WERI-Rb-1 (cell line): Measurements from ENCODE around the gene TMEM222.

ENCODE experiments used
- DNase-seq: peaks from one replicate; pipeline ENCODE4 v3.0.0-alpha.2; 2020
- H3K27ac ChIP-seq: fragments of 250-450 bp; sonication (Bioruptor Pico); 2 replicates; pipeline ENCODE4 v1.5.1; 2020; ENCODE audit warnings: mild to moderate bottlenecking, moderate library complexity
- H3K27me3 ChIP-seq: fragments of 250-450 bp; sonication (Bioruptor Pico); 2 replicates; pipeline ENCODE4 v1.5.1; 2021; ENCODE audit warnings: mild to moderate bottlenecking, low read depth, moderate library complexity; ENCODE audit not compliant: insufficient read depth, severe bottlenecking
- H3K36me3 ChIP-seq: fragments of 250-450 bp; sonication (Bioruptor Pico); 2 replicates; pipeline ENCODE4 v1.5.1; 2020; ENCODE audit warnings: mild to moderate bottlenecking, moderate library complexity
- H3K4me3 ChIP-seq: 2 replicates; pipeline ENCODE4 v1.5.1; 2011; ENCODE audit warnings: low read depth, mild to moderate bottlenecking, control low read depth, low read length
- H3K9me3 ChIP-seq: fragments of 250-450 bp; sonication (Bioruptor Pico); 2 replicates; pipeline ENCODE4 v1.5.1; 2021; ENCODE audit warnings: mild to moderate bottlenecking, moderate library complexity; ENCODE audit not compliant: severe bottlenecking
- TF ChIP-seq, protein P1 (sequence below): IDR thresholded peaks from 2 replicates; pipeline ENCODE4 v1.5.1; 2011; ENCODE audit warnings: low read depth, mild to moderate bottlenecking, control low read depth, inconsistent platforms, low read length

TMEM222 gene

DNA sequence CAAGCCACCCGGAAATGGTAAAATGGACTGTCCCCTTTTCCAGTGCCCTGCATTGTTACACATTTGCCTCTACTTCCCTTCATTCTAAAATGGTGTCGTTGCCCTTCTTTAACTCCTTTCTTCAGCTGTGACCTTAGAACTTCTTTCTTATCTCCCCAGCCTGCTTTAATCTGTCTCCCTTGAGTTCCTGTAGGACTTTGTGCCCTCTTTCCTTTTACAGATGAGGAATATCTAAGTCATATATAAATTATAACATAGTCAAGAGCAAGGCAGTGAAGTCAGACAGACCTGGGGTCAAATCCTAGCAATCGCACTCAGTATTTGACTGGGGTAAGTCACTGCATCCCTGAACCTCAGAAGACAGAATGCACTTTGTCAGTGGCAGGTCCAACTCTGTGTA lies 31.4 kb upstream of the TMEM222 start:
- DNase-seq = no peak
- Histone ChIP-seq H3K9me3 (no peaks in the 10 kb centered on the region), H3K4me3 (no peak overlapping the region), H3K36me3 (peaks cover 52% of the 10 kb centered on the region), H3K27ac (no peak overlapping the region), H3K27me3 (no peaks in the 10 kb centered on the region)
- TF ChIP-seq, protein P1, sequence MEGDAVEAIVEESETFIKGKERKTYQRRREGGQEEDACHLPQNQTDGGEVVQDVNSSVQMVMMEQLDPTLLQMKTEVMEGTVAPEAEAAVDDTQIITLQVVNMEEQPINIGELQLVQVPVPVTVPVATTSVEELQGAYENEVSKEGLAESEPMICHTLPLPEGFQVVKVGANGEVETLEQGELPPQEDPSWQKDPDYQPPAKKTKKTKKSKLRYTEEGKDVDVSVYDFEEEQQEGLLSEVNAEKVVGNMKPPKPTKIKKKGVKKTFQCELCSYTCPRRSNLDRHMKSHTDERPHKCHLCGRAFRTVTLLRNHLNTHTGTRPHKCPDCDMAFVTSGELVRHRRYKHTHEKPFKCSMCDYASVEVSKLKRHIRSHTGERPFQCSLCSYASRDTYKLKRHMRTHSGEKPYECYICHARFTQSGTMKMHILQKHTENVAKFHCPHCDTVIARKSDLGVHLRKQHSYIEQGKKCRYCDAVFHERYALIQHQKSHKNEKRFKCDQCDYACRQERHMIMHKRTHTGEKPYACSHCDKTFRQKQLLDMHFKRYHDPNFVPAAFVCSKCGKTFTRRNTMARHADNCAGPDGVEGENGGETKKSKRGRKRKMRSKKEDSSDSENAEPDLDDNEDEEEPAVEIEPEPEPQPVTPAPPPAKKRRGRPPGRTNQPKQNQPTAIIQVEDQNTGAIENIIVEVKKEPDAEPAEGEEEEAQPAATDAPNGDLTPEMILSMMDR = no peak

DNA sequence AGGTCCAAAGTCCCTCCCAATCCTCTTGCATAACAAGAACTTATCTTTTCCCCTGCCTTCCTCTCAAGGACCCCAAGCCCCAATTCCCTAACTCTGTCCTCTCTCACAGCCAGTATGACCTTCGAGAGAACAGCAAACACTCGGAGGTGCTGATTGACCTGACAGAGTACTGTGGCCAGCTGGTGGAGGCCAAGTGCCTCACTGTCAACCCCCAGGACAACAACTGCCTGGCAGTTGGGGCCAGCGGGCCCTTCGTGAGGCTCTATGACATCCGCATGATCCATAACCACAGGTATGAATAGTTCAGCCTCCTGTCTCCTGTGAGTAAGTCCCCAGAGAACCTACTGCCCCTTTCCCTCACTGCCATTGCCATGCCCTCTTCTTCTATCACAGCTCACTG lies 29.9 kb upstream of the TMEM222 start:
- TF ChIP-seq, protein P1 = no peak
- no peak for DNase-seq
- H3K36me3 ChIP-seq = peaks cover 65% of the 10 kb centered on the region
- no peaks in the 10 kb centered on the region for H3K27me3 ChIP-seq
- no peak overlapping the region for H3K27ac ChIP-seq
- no peaks in the 10 kb centered on the region for H3K9me3 ChIP-seq
- no peak overlapping the region for H3K4me3 ChIP-seq

DNA sequence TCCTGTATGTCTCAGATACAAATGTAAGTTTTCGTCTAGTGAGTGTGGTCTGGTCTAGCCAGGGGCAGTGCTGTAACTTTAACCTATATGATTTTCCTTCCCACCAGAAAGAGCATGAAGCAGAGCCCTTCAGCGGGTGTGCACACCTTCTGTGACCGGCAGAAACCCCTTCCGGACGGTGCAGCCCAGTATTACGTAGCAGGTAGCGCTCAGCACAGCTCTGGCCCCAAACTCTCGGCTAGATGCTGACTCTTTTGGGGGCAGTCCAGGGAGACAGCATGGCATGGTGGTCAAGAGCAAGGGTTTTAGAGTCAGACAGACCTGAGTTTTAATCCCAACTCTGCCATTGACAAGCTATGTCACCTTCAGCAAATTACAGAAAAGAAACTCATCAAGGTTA lies 28.0 kb upstream of the TMEM222 start:
- TF ChIP-seq, protein P1 = no peak
- no peaks in the 10 kb centered on the region for H3K9me3 ChIP-seq

DNA sequence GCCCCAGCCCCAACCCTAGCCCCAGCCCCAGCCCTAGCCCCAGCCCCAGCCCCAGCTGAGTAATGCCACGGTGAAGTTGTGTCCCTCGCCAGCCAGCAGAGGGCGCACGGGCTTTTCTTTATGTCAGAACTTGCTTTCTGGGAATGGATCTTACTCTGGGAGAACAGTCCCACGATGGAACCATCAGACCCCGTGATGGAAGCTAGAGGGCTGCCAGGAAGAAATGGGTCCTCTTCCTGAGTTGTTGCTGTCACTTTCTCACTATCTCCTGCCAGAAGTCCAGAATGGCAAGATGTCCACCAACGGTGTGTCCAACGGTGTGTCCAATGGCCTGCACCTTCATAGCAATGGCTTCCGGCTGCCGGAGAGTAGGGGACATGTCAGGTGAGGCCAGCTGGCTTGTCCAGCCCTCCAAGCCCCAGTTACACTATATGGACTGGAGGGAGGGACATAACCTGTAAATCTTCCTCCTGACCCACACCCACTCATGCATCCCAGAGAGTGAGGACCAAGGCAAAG lies 25.1 kb upstream of the TMEM222 start:
- DNase-seq = peak; percentile 71
- no peak overlapping the region; the same call in 1 of the 2 replicates for H3K27ac ChIP-seq
- TF ChIP-seq, protein P1 = peak; percentile 77
- no peaks in the 10 kb centered on the region for H3K27me3 ChIP-seq
- H3K4me3 ChIP-seq = no peak overlapping the region
- peaks cover 80% of the 10 kb centered on the region for H3K36me3 ChIP-seq
- H3K9me3 ChIP-seq = no peaks in the 10 kb centered on the region

More for the DNA sequence above, 28.0 kb upstream of the TMEM222 start:
- Histone ChIP-seq H3K27ac (no peak overlapping the region), H3K27me3 (no peaks in the 10 kb centered on the region), H3K4me3 (no peak overlapping the region), H3K36me3 (peaks cover 74% of the 10 kb centered on the region)
- no peak for DNase-seq

DNA sequence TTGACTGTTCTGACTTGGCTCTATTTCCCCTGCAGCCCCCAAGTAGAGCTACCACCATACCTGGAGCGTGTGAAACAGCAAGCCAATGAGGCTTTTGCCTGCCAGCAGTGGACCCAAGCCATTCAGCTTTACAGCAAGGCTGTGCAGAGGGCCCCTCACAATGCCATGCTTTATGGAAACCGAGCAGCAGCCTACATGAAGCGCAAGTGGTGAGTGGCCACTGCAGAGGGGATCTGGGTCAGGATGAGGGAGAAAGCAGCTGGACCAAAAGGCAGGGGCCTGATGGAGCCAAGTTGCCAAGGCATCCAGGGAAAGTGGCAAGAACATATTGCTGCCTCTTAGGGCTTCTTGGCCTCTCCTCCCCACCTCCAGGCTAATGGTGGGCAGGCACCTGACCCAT lies 24.1 kb upstream of the TMEM222 start:
- no peak overlapping the region for H3K27ac ChIP-seq
- H3K4me3 ChIP-seq = no peak overlapping the region
- no peaks in the 10 kb centered on the region for H3K9me3 ChIP-seq
- DNase-seq = no peak
- peaks cover 84% of the 10 kb centered on the region for H3K36me3 ChIP-seq
- TF ChIP-seq, protein P1 = no peak
- H3K27me3 ChIP-seq = no peaks in the 10 kb centered on the region
